ENCODE results near the gene OMA1.

The OMA1 gene

DNA sequence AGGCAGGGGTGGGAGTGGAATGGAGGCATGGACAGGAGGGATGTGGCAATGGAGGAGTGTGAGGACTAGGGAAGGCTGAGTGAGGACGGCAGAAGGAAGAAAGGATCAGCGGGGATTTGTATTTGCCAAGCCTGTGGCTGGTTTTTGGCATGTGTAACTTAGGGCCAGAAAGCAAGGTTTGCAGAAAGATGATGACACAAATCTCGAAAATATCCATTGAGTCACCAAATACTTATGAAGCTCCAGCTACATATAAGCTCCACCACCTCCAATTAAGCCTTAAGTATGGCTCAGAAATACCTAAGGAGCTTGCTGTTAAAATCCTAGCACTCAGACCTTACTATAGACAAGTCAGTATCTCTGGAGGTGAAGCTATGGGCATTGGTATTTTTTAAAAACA, 90.1 kb downstream of the OMA1 start:
- no peak for DNase-seq

DNA sequence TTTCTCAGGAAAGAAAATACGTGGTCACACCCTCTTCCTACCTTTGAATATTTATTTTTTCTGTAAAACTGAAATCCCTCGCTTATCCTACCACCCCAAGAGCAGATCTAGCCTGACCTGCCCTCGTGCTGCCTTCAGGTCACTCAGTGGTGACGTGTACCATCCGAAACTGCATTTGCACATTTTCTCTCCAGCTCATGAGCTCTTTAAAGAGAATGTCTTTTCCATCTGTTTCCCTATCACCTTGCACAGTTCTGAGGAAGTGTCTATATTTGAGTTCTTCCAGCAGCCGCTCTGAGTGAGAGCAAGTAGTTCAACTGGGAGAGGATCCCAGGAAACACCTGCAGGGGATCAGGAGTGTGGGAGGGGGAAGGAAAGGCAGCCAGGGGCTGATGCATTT, 91.7 kb downstream of the OMA1 start:
- no peak for DNase-seq

DNA sequence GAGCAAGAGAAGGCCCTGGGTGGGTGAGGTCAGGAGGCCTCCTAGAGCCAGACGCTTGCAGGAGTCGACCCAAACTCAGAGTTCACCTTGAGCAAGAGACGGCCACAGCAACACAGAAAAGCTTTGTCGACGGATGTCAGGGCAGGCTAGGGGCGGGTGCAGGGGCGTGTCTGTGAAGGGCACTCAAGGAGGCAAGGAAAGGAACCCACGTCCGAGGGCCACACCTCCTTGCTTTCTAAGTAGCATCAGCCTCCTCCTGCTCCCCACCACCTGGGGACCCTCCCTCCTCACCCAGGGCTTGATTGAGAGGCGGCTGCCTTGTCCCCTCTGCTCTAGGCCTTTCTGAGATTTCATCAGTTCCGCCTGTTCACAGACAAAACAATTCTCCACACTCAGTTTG, 92.1 kb downstream of the OMA1 start:
- no peak for DNase-seq

DNA sequence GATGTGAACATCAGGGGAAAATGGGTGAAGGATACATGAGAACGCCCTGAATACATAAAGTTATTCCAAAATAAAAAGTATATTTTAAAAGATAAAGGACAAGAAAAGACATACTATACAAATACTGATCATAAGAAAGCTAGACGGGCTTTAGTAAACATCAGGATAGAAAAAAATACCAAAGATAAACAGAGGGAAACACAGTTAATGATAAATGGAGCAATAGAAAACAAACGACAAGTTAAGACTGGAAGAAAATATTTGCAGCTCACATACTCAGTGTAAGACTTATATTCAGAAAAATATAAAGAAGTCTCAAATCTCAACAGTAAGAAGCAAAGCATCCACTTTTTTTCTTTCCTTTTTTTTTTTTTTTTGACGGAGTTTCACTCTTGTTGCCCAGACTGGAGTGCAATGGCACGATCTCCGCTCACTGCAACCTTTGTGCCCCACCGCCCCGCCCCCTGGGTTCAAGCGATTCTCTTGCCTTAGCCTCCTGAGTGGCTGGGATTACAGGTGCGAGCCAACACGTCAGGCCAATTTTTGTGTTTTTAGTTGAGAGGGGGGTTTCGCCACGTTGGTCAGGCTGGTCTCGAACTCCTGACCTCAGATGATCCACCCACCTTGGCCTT, 94.8 kb downstream of the OMA1 start:
- DNase-seq: no peak

DNA sequence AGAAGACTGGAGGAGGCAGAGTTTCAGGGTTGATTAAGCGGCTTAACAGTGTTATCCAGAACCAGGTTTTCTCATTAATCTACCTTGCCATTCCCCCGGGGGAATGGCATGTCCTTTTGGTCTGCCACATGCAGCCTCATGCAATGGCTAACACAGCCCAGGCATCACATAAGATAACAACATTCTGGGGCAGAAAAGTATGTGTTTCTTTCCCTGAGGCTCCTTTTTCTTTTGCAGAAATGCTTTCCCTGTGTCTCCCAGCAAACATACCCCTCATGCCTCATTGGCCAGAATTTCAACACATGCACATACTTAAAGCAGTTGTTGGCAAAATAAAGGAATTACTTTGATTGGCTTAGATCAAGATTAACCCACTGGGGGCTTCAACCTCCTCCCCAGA, 98.6 kb downstream of the OMA1 start:
- DNase-seq: no peak

DNA sequence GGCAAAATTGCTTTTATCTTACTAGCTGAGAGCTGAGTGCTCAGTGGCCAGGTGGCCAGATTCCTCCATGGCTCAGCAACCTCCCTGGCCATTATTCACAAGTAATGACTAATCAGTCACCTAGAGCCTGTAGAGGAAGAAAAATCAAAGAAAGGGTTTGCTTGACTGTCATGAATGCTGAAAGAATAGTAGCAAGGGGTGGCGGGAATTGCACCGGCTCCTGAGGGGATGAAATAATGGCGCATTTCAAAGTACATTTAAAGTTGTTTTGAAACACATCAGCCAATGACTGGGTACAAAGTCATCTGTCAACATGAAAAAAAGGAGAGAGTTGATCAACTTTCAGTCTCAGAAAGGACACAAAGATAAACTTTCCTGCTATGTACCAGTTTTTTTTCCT, 99.5 kb downstream of the OMA1 start:
- no peak for DNase-seq

DNA sequence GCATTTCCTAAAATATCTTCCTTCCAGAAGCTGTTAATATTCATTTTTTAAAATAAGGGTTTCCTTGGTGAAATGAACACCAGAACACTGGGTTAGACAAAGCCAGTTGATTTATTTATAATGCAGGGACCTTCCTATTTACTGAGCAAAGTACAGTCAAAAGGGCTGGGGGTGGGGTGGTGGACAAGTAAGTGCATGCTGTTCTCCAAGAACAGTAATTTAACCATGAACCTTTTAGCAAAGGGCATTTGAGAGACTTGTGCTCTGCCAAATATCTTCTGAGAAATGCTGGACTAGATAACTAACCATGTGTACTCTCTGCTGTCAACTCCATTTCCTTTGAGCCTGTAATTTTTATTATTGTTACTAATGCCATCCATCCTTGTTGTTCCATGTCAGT, 100.2 kb downstream of the OMA1 start:
- DNase-seq: no peak

DNA sequence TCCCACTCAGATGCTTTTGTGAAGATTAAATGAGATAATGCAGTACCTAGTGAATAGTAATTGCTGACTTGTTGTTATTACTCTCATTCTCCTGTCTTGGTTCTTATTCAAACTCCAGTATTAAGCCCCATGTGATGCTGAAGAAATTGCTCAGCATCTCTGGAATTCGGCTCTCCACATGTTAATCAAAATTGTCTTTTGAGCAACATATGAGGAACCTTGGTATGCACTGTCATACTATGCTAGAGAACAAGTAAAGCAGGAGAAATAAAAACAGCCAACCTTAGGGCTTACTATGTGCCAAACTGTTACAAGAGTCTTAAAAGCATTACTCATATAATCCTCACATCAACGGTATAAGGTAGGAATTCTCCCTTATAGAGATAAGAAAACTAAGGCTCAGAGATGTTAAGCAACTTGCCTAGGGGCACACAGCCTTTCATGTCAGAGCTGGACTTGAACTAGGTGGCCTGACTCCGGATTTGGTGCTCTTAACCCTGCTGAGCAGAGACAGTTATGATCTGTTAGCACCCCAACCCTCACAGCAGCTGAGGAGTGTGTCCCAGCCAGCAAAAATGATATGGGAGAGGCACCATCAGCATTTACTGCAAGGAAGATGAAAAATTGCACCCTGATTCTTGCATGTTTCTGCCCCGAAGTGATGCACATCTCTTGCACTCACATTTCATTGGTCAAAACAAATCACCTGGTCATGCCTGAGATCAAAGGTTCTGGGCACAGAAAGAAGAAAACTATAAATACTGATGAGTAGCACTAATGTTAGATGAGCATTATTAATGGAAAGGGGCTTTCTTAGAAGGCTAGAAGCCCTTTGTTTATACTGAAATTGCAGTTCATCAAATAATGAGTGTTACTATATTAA, 102.3 kb downstream of the OMA1 start:
- DNase-seq: no peak

DNA sequence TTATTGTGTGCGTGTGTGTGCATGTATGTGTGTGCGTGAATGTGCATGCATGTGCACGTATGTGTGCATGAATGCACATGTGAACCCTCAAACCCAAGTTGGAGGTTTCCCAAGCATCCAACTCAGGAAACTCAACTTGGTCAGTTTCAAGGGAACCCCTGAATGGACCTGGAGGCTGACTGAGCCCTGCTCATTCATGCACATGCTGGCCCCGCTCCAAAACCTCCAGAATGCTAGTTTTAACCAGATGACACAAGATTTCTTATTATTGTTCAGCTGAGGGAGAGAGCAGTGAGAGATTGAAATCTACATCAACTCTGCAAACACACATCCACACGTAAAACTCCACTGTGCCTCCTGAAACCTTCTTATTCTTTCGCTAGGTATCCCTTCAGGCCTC, 104.4 kb downstream of the OMA1 start:
- DNase-seq: no peak

DNA sequence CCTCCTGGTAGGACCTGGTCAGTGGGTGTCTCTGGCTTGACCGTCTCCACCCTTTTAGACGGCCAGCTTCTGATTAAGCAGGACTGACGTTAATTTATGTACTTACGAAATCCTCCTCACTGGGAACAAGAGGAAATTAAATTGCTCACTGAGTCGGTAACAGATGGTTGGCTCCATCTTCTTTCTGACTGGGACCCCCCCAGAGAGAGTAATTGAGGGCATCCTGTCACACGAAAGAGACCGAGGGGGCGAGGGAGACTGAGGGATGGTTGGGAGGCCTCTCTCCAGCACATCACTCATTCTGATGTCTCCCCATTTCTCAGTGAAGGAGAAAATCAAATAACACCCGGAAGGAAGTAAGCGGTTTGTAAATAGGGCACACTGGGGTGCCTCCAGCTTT, 104.8 kb downstream of the OMA1 start:
- no peak for DNase-seq

DNA sequence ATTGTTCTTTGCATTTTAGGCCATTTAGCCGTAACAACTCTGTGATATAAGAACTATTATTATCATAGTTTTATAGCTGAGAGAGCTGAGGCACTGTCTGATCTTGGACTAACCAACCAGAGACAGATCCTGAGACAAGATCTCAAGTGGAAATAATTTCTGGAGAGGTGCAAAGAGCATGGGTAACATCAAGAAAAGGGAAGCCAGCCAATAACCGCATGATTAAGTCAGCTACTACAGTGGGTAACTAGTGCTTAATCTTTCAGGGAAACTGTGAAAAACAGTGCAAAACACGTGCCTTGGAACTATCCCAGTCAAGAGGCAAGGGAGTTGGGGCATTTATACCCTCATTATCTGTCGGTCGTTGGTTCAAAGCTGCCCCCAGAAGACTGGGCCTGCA, 105.8 kb downstream of the OMA1 start:
- no peak for DNase-seq

DNA sequence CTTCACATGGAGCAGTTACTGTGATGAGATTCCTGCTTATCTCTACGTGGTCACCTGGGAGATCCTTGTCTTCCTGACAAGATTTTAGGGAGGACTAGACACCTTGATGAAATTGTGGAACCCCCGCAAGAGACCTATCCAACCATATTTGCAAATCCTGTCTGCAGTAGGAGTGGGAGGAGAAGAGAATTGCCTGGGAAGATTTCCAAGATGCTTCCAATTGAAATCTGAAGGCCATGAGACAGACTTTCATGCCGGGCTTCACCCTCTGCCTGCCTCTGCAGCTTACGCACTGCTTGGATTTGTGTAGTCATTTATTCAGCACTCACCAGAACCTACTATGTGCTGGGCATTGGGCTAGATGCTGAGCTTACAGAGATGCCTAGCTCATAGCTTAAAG, 106.6 kb downstream of the OMA1 start:
- no peak for DNase-seq

DNA sequence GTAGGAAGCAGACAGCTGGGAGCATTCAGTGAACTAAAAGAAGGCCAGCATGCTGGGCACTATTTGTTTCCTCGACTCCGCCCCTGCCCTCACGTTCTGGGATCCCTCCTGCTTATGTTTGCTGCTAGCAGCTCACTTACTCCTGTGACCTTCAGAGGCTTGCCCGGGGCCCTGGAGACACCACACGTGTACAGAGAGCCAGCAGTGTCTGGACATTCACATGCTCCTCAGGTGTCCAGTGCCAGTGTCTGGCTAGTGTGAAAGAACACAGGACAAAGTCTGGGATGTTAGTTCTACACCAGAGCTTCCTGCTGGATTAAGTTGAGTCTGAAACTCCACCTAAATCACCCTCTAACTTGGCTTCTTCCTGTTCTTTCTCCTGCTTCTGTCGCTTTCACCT, 108.1 kb downstream of the OMA1 start:
- DNase-seq: no peak

DNA sequence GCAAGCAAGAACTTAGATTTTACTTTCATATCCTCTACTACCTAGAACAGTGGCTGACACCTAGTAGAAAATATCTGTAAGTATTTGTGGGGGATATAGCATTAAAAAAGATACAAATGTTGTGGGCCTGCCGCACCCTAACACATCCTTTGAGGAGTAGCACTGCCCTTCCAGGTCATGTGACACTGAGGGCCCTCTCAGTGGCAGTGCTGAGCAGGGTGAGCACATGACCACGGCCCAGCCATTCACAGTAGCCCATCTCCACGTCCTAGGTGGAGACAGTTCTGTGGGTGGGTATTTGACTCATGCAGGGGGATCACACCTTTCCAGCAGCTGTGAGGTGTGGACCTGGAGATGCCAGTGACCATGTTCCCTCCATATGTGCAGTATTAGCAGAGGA, 108.9 kb downstream of the OMA1 start:
- no peak for DNase-seq

DNA sequence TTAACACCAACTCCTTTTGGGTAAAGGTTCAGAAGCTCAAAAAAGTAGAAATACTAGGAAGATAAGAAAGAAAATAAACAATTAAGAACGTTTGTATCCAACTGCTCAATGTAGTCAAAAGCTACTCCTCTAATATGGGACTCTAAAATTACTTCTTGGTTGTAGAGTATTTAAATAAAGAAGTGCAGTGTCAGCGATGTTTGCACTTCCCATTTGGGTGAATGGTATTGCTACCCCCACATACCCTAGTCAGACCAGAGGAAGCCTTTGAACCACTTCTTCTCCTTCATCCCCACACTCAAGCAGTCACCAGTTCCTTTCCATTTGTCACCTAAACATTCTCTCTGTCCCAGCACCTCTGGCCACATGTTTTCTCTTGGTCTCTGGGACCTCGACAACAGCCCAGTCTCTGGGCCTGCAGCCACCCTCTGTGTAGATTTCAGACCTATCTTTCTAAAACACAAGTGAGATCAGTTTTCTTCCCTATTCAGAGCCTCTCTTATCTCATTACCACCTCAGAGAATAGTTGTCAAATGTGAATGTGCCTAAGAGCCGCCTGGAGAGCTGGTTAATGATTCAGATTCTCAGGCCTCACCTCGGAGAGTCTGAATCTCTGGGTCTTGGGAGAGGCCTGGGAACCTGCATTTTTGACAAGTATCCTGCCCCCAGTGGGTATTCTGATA, 109.8 kb downstream of the OMA1 start:
- DNase-seq: no peak

DNA sequence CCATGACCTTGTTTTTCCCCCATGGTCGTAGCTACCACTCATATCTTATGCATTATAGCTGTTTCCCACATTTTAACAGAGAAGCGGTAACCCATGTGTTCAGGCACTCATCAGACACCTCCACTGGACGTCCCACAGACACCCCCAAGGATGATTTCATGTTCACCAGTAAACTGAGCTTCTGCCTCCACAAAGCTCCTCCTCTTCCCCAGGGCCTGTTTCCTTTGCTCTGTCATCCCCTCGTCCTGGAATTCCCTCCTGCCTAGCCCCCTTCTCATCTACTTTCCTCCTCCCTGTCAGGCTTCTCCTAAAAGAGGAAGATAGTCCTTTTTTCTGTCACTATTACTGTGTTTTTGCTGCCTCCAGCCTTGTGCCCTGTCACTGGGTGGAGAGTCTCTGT, 111.2 kb downstream of the OMA1 start:
- no peak for DNase-seq

DNA sequence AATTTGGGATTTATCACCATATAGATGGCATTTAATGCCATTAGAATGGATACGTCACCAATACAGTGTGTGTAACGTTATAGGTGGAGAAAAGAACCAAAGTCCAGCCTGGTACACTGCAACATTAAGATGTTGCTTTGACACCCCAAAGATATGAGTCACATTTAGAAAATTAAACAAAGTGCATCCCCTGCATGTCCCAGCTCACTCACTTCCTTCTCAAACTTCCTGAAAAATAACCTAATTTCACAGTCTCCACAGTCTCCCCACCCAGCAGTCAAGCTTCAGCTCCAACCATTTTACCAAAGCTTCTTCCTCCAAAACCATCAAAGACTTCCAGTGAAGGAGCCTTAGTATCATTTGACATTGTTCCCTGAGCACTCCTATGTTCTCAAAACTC, 111.9 kb downstream of the OMA1 start:
- DNase-seq: no peak

DNA sequence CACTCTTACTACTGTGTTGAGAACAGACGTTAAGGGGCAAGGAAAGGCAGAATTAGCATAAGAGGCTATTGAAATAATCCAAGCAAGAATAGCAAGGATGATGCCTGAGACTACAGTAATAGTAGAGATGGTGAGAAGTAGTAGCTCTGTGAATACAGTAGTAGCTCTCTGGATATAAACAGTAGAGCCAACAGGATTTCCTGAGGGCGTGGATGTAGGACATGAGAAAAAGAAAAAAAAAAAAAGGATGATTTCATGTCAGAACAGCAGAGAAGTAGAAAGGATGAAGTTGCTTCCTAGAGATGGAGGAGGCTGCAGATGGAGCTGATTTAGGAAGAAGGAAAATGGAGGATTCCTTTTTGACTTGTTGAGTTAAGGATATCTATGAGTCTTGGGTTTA, 112.3 kb downstream of the OMA1 start:
- no peak for DNase-seq

DNA sequence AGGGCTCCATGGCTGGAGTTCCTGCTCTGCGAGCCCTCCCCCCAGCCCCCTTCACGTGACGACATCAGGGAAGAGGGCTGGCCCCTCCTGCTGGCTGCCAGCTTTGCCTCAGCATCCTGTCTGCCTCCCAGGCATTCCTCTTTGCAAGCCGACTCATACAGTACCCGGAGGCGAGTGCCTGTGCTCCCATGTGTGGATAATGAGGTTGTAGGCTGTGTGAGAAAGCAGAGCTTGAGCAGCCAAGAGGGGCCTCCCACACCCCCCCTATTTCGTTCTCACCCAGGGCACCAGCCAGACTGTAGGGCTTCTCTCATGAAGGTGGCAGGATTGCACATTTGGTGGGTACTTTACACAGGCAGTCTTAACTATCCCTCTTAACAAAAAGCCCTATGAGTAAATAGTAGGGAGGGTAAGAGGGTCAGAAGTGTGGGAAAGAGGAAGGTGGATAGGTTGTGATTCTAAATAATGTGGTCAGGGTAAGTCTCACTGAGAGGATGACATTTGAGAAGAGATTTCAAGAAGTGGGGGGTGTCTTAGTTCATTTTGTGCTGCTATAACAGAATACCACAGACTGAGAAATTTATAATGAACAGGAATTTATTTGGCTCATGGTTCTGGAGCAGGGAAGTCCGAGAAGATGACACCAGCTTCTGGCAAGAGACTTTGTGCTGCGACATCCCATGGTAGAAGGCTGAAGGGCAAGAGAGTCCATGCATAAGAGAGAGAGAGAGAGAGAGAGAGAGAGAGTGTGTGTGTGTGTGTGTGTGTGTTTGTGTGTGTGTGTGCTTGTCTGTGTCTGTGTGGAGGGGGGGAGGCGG, 113.5 kb downstream of the OMA1 start:
- no peak for DNase-seq

DNA sequence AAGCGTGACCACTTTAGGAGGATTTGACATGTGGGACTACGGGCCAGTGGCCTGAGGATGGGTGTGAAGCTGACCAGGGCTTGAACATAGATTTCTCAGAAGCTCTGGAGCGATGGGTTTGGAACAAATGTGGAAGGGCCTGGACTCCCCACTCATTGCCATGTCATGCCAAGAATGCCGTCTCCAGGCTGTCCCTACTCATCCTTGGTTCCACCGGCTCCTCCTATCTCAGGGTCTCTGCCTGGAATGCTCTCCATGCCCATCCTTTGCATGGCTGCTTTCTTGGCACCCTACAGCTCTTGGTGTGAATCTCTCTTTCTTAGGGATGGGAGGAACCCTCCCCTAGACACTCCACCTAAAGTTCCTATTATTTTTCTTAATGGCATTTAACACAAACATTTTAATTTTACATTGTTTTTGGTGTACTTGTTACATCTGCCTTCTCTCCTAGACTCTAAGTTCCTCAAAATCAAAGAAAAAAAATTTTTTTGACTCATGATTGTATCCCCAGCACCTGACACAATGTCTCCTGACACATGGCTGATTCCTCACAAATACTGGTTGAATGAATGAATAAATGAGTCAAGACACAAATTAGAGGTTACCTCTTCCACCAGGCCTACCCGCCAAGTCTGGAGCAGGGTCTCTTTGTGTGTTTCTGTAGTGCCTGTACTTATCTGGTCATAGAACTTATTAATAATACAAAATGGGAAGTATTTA, 114.5 kb downstream of the OMA1 start:
- no peak for DNase-seq

Measured in stimulated activated naive CD4-positive, alpha-beta T cell treated with Interleukin-2 at 50 U/mL for 16 hours (primary cell).